K562 (cell line): Measurements from ENCODE around the gene HIGD1C. TPM values are rescaled to one million over a fixed set of nuclear protein-coding genes. Genes with fewer than 3 reads are reported as not detected.

Experiments
- ADNP ChIP-seq: fragments of 200-800 bp; sonication (Bioruptor generic); IDR thresholded peaks from 2 replicates; pipeline ENCODE4 v1.6.1; 2016; ENCODE audit warnings: missing genetic modification characterization, missing compliant biosample characterization
- MGA ChIP-seq: fragments of 450-650 bp; IDR thresholded peaks from 2 replicates; pipeline ENCODE4 v1.6.1; 2016; ENCODE audit warnings: mild to moderate bottlenecking, moderate library complexity
- SMARCE1 ChIP-seq: fragments of 450-650 bp; IDR thresholded peaks from 2 replicates; pipeline ENCODE4 v1.7.1; 2016; ENCODE audit warnings: mild to moderate bottlenecking
- ZNF407 ChIP-seq: fragments of 450-650 bp; IDR thresholded peaks from 2 replicates; pipeline ENCODE4 v1.6.1; 2016; ENCODE audit warnings: low read depth
- polyA plus RNA-seq, 8 experiments: library from polyadenylated mRNA; depleted of rRNA in 4 of 8; stranded (reverse) in 5 of 8; unstranded in 3 of 8; fragments of >200 nt; fragmentation: Nextera tagmentation in 2 of 8; fragmentation: Illumina TruSeq in 1 of 8; extraction: Ambion mirVana in 2 of 8; extraction: Trizol in 1 of 8; gene quantifications; 2 replicates each; pipeline versions ENCODE4 v1.2.1 to v1.2.3, GENCODE V29; 2011 to 2014; ENCODE audit warnings: inconsistent platforms in 1 of 8, missing spikeins in 1 of 8
- total RNA-seq, 7 experiments: library from RNA; depleted of rRNA in 6 of 7; stranded (reverse); fragments of >200 nt in 6 of 7; fragmentation: Illumina TruSeq in 2 of 7; extraction: Trizol in 2 of 7; gene quantifications; 2 replicates each; pipeline versions ENCODE4 v1.2.1 to v1.2.3, GENCODE V29; 2011 to 2021; ENCODE audit warnings: low replicate concordance in 1 of 7
- TF ChIP-seq, protein P1 (sequence below), 3 experiments: fragments of 200-800 bp in 1 of 3; sonication (Bioruptor generic) in 1 of 3; sonication (generic) in 1 of 3; formaldehyde crosslinking in 1 of 3; IDR thresholded peaks; 2 replicates each; pipeline versions ENCODE4 v1.6.1 to v1.8.0; 2016 to 2022; ENCODE audit warnings: mild to moderate bottlenecking in 2 of 3, missing compliant biosample characterization in 2 of 3, missing genetic modification characterization in 2 of 3, missing genetic modification reagents in 1 of 3

The HIGD1C gene
- total and polyA plus RNA-seq, 9 of the 15 experiments (the other 6 are each of a cell fraction or from before 2014, with no cell fraction given): not detected

GRCh38 chr12:50936821-50937530 lies 15.4 kb upstream of the HIGD1C start (continued):
- no peak for TF ChIP-seq ZNF407
- TF ChIP-seq, protein P1, sequence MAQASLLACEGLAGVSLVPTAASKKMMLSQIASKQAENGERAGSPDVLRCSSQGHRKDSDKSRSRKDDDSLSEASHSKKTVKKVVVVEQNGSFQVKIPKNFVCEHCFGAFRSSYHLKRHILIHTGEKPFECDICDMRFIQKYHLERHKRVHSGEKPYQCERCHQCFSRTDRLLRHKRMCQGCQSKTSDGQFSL (CRISPR knock-in tag; IDR thresholded peaks at IDR 0.05): no peak
- TF ChIP-seq, protein P1 (tag; IDR thresholded peaks at IDR 0.05): no peak
- peak; percentile 75 for TF ChIP-seq MGA
- peak; percentile 38; the same call in 1 of the 2 replicates for TF ChIP-seq ADNP (tag)
- TF ChIP-seq SMARCE1: peak; percentile 73; the same call in 1 of the 2 replicates
